Activated gamma-delta T cell treated with Interleukin-2 at 50 U/mL for 16 hours (primary cell): ENCODE data around the gene TBC1D19.
"Not testable (repeated sequence)": the region's sequence is repeated elsewhere in the genome, so short reads cannot be mapped to it uniquely, and the experiment has no call there.

ENCODE experiments used
- DNase-seq: peaks from one replicate; pipeline ENCODE4 v3.0.0-alpha.2; 2020

The TBC1D19 gene

GRCh38 chr4:26583865-26584652 is at the start of gene TBC1D19:
Gene TBC1D19 (plus strand): TSS chr4:26584084. CDS start chr4:26584194, 110 bp downstream.
- DNase-seq = peak; percentile 85

- DNase-seq = no peak
Observed at GRCh38 chr4:26542991-26543390, 40.9 kb upstream of the TBC1D19 start.

GRCh38 chr4:26544421-26544820 is 39.5 kb upstream of the TBC1D19 start:
- DNase-seq = no peak

- DNase-seq = not testable (repeated sequence)
Observed at GRCh38 chr4:26548379-26548778, 35.5 kb upstream of the TBC1D19 start.

- no peak for DNase-seq
Observed at GRCh38 chr4:26557164-26557563, 26.7 kb upstream of the TBC1D19 start.

- DNase-seq = no peak
Observed at GRCh38 chr4:26558166-26558895, 25.6 kb upstream of the TBC1D19 start.

- DNase-seq = no peak
Observed at GRCh38 chr4:26566133-26566532, 17.8 kb upstream of the TBC1D19 start.

- DNase-seq = no peak
Observed at GRCh38 chr4:26568446-26568994, 15.4 kb upstream of the TBC1D19 start.

GRCh38 chr4:26570596-26570995 is 13.3 kb upstream of the TBC1D19 start:
- no peak for DNase-seq

- no peak for DNase-seq
Observed at GRCh38 chr4:26573389-26573794, 10.5 kb upstream of the TBC1D19 start.

GRCh38 chr4:26574563-26574962 is 9.3 kb upstream of the TBC1D19 start:
- no peak for DNase-seq

- DNase-seq = no peak
Observed at GRCh38 chr4:26576231-26576739, 7.6 kb upstream of the TBC1D19 start.

GRCh38 chr4:26577066-26577465 is 6.8 kb upstream of the TBC1D19 start:
- no peak for DNase-seq

- no peak for DNase-seq
Observed at GRCh38 chr4:26579169-26579568, 4.7 kb upstream of the TBC1D19 start.

- not testable (repeated sequence) for DNase-seq
Observed at GRCh38 chr4:26581341-26581740, 2.5 kb upstream of the TBC1D19 start.

- no peak for DNase-seq
Observed at GRCh38 chr4:26583538-26583864, 383 bp upstream of the TBC1D19 start.

GRCh38 chr4:26584725-26585124 is 841 bp downstream of the TBC1D19 start:
- no peak for DNase-seq

GRCh38 chr4:26589705-26590104 is 5.8 kb downstream of the TBC1D19 start:
- no peak for DNase-seq

- no peak for DNase-seq
Observed at GRCh38 chr4:26590639-26591038, 6.8 kb downstream of the TBC1D19 start.

- not testable (repeated sequence) for DNase-seq
Observed at GRCh38 chr4:26593557-26593956, 9.7 kb downstream of the TBC1D19 start.

GRCh38 chr4:26594371-26594770 is 10.5 kb downstream of the TBC1D19 start:
- DNase-seq = no peak

- DNase-seq = no peak
Observed at GRCh38 chr4:26594778-26595177, 10.9 kb downstream of the TBC1D19 start.

- DNase-seq = no peak
Observed at GRCh38 chr4:26596843-26597242, 13.0 kb downstream of the TBC1D19 start.

GRCh38 chr4:26601204-26601603 is 17.3 kb downstream of the TBC1D19 start:
- DNase-seq = no peak
